NCI-H1436 treated with DMSO at 0.1 percent for 48 hours (cell line): ENCODE data around the gene PHF23.

Experiments used
- DNase-seq: peaks from one replicate; lab custom pipeline; 2025; lab: John Stamatoyannopoulos, UW

Gene PHF23

DNA sequence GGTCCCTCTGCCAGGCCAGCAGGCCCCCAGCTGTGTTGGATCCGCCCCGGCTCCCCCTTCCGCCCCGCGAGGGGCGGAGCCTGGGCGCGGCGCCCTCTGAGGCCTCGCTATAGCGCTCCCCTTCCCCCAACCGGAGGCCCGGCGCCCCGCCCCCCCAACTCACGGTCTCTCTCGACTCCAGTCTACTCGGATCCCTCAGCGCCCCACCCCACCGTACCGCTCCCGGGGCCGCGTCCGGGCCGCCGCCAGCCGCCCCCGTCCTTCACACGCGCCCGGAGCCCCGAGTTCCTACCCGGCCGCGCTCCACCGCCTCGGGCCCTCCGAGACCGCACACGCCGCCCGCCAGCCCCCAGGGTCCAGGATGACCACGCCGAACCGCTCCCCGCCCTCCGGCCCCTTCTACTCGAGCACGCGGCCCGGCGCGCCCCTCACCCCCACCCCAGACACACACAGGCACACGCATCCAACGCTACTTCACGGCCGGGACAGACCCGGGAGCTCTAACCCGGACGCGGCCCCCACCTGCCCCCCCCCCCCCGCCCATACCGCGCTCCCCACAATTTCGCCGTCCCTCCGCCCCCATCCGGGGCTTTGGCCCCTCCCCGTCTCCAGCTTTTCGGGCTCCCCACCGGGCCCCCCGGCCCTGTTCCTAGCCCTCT, 1.4 kb downstream of the PHF23 start:
- DNase-seq, result no peak

DNA sequence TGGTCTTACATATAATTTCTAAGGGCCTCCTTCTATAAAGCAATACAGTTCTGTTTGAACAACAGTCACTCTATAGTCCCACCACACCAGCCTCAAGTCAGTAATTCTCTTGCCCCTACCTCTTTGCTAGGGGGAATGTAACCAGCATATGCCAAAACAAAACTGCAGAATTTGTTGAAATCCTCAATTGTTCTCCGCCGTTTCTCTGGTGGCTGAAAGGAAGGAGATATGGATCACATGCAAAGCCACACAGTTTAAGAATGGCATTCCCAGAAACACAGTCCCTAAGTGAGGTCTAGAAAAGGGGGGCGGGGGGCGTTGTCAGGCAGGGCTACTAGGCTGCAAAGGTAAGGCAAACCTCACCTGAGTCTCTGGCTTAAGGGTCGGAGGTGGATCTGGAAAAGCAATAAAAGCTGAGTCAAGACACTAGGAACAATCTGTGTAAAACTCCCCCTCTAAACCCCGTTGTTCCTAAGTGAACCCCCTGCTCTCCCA, 1.9 kb downstream of the PHF23 start:
- no peak for DNase-seq

GRCh38 chr17:7236808-7237207, 2.4 kb downstream of the PHF23 start:
- no peak for DNase-seq

- DNase-seq, result no peak
These were observed 3.3 kb downstream of the PHF23 start for GRCh38 chr17:7235693-7236665.

DNA sequence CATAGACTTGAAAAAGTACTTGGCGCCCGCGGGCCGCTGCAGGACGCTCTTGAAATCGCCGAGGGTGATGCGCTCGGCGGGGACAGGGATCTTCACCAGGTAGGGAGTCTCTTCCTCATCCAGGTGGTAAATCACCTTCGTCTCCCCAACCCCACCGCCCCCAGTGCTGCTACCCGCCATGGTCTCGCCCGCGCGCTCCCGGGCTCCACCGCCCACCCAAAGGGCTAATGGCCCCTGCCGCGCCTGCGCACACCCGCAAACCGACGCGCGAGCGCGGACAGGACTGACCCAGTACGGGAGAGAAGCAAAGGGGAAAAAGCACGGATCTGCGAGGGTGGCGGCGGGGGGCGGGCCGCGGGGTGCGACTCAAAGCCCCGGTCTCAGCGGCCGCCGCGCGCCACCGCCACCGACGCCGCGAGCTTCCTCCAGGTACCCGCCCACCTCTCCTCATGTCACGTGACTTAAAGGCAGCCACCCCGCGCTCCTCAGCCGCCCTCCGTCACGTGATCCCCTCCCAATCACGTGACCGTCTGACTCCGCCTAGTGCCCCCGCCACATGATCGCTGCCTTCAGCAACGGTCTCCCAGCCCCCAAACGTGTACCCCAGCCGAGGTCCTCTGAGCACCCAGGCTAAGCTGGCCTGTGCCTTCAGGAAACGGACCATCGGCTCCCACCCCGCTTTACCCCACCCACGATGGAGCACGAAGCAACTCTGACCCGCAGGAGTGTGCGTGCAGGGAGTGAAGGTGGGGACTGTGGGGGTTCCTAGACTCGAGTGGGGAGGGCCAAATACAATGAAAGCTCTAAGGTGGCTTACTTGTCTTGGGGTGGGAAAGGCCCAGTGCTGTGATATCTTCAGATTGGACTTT, 4.9 kb downstream of the PHF23 start, which contains the start of gene DVL2:
Gene DVL2, minus strand, starts transcription at position 435 of the 869 bp plus-strand sequence. Its CDS starts 255 bp downstream, at position 180.
- peak; percentile 59 for DNase-seq

- DNase-seq, result no peak
These were observed 5.6 kb downstream of the PHF23 start for GRCh38 chr17:7233701-7234082.

DNA sequence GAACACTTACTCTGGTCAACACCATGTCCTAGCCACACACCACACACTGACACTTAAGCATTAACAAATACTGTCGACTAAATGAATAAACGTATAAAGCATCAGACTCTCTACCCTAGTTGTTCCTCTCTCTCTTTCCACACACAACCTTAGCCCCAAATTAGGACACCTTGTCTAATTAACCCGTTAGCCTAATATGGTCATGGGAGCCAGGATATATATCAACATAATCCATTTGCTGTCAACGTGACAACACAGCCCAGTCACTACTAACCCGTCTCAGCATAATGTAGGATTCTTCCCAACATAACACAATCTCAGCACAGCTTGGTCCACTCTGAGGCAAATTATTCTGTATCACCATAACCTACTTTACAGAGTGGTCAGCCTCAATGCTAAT, 7.1 kb downstream of the PHF23 start:
- no peak for DNase-seq

DNA sequence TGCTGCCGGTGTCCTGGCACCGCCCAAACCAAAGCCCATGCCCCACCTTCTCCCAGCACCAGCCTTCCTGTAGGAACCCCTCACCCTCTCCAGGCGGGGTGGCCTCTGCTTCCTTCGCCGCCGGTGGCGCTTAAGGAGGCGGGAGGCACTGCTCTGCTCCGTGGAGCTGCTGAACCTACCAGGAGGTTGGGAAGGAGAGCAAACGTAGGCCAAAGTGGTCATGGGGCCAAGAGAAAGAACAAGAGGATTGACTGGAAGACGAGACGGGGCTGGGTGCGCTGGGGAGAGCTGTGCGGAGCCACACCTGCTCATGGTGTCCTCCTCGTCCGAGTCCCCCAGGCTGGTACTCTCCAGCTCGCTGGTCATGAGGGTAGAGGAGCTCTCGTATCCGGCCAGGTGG, 9.8 kb downstream of the PHF23 start:
- DNase-seq, result no peak

- no peak for DNase-seq
These were observed 10.3 kb downstream of the PHF23 start for GRCh38 chr17:7228920-7229319.

DNA sequence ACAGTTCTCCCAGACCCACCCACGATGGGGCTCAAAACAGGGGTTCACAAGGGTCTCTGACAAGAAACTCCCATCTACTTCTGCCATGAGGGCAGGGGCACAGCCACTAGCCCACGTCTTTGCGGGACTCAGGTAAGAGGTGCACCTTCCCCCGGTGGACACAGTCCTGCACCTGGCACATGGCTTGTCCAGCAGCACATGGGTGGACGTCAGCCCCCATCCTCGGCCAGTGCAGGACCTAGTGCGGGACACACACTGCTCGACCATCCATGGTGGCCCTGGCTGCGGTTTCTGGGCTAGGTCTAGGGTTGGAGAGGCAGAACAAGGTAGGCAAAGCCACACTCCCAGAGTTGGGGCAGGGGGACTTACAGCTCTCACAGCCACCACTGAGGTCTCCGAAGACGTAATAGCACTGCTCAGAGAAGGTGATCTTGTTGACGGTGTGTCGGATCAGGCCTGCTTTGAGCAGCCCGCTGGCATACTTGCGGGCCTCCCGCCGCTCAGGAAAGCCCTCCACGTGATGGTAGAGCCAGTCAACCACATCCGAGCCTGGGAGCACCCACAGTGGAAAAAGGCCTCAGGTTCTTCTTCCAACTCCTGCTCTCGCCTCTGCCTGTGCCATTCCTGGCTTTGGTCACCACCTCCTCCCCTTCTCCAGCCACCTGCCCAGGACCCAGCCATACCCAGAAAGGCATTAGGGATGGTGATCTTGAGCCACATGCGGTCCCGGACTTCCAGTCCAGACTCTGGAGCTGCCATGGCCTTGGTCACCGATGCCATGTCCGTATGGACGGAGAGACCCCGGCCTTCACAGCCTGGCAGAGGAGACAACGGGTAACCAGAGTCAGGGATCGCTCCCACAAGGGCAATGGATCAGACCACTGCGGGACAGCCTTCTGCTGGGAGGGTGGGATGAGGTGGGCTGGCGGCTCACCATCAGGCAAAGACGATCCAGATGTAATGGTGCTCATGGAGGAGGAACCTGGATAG, 12.2 kb downstream of the PHF23 start:
- no peak for DNase-seq

DNA sequence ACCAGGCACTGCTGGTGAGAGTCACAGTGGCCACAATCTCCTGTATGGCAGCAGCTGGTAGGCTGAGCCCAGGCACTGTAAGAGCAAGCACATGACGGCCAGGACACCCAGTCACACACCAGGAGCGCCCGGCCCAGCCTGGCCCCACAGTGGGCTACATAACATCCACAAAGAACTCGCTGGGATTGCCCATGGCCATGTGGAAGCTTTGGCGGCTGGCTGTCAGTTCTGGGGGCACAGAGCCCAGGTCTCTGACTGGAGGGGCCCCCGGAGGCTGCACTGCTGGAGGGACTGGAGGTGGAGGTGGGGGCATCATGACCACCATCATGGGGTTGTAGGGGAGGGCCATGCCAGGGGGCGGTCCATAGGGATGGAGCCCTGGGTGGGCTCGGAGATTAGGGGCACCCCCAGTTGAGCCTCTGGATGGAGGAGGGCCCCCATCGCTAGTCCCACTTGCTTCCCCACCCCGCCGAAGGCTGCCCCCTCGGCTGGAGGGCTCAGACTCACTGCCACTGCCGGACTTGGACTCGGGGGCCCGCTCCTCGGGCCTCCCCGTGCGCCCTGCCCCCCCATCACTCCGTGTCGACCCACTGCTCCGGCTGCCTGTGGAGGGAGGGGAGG, 13.4 kb downstream of the PHF23 start:
- DNase-seq, result no peak

DNA sequence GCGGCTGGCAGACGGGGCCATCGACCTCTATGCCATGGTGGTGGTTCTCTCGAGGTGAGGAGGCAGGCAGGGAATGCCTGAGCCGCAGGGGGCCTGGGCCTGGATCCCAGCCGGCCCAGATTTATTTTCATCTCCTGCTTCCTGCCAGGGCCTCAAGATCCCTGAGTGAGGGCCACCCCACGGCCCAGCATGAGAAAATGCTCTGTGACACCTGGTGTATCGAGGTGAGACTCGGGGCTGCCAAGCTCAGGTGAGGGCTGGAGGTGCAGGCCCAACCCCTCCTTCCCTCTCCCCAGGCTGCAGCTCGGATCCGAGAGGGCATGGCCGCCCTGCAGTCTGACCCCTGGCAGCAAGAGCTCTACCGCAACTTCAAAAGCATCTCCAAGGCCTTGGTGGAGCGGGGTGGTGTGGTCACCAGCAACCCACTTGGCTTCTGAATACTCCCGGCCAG, 14.6 kb downstream of the PHF23 start:
- no peak for DNase-seq

GRCh38 chr17:7224110-7224509, 15.1 kb downstream of the PHF23 start:
- no peak for DNase-seq

GRCh38 chr17:7223375-7223774, 15.9 kb downstream of the PHF23 start:
- no peak for DNase-seq

DNA sequence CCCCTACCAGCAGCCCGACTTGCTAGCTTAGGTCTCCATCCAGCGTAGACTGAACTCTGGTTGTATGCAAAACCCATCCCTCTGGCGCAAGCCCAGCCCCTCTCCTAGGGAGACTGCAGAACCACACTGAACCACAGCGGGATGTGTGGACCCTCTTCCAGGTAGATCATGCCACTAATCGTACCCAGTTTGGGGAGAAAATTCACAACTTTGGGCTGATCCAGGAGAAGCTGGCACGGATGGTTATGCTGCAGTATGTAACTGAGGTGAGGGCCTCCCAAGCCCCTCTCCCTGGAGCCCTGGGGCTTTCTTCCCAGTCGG, 16.3 kb downstream of the PHF23 start:
- no peak for DNase-seq

- DNase-seq, result no peak
These were observed 16.9 kb downstream of the PHF23 start for GRCh38 chr17:7222093-7222971.

- no peak for DNase-seq
These were observed 17.8 kb downstream of the PHF23 start for GRCh38 chr17:7221278-7222092.

DNA sequence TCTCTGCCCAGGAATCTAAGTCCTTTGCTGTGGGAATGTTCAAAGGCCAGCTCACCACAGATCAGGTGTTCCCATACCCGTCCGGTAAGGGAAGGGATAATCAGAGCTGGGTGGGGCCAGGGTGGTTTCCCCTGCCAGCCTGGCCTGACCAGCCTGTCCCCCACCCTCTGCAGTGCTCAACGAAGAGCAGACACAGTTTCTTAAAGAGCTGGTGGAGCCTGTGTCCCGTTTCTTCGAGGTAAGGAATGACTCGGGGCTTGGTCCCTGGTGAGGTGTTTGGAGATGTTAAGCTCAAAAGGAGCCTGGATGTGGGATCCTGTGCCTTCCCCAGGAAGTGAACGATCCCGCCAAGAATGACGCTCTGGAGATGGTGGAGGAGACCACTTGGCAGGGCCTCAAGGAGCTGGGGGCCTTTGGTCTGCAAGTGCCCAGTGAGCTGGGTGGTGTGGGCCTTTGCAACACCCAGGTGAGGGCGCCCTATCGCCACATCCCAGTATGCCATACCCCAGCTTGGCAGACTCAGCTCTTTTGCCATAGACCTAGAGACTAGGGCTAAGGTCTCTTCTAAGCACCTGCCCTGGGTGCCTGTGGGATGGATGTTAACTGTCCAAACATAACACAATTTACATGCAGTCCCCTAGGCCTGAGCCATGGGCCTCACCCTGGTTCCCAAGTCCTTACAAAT, 18.5 kb downstream of the PHF23 start:
- DNase-seq, result no peak
